NCI-H1436 treated with DMSO at 0.1 percent for 48 hours (cell line): ENCODE results near the gene TMEM240.

Source experiments
- DNase-seq: peaks from one replicate; lab custom pipeline; 2025; lab: John Stamatoyannopoulos, UW

Gene TMEM240

DNA sequence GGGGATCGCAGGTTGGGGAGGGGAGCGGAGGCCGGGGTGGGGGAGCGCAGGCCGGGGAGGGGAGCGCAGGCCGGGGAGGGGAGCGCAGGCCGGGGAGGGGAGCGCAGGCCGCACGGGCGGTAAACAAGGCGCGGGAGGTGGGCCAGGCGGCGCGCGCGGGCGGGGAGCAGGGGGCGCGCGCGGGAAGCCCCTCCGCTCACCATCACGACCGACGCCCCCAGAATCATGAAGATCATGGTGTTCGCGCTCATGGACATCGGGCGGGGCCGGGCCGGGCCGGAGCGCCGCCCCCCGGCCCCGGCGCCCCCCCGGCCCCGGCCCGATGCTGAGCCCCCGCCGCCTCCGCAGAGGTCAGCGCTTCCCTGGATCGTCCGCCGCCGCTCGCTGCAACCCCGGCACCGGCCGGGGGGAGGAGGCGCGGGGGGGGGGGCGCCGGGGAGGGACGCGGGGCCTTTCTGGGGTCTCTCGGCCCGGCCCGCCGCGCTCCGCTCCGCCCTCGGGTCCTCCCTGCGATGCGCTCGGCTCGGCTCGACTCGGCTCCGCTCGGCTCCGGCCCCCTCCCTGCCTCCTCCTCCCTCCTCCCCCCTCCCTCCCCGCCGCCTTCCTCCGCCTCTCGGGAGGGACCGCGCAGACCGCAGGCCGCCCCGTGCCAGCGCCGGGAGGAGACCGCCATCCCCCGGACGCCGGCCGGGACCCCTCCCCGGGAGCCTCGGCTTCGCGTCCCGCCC, at the start of gene TMEM240:
Gene TMEM240, minus strand, starts transcription at position 535 of the 728 bp plus-strand sequence. Its CDS starts 278 bp downstream, at position 257.
- no peak for DNase-seq

DNA sequence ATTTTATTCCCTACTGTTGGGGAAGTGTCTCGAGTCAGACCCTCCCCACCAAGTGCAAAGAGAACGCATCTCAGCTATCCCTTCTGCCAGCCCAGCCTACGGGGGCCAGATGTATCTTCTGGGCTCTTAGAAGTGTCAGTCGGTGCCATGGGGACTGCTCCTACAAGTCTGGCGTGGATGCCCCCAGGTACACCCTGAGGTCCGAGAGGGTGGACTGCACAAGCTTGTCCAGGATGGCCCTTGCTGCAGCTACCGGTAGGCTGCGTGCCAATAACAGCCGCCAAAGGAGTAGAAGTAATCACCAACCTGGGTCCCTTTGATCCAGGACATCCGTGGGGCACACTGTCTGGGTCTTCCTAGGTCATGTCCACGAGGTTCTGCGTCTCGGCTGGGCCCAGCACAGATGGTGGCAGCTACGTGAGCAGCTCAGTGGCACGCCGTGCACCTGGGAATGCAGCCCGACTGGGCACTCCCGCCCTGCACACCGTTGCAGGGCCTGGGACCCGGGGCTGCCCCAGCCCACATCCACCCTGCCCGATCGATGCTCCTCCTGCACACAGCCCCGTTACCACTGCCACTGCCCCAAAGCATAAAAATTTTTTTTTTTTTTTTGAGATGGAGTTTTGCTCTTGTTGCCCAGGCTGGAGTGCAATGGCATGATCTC, 43.1 kb upstream of the TMEM240 start:
- DNase-seq: no peak

DNA sequence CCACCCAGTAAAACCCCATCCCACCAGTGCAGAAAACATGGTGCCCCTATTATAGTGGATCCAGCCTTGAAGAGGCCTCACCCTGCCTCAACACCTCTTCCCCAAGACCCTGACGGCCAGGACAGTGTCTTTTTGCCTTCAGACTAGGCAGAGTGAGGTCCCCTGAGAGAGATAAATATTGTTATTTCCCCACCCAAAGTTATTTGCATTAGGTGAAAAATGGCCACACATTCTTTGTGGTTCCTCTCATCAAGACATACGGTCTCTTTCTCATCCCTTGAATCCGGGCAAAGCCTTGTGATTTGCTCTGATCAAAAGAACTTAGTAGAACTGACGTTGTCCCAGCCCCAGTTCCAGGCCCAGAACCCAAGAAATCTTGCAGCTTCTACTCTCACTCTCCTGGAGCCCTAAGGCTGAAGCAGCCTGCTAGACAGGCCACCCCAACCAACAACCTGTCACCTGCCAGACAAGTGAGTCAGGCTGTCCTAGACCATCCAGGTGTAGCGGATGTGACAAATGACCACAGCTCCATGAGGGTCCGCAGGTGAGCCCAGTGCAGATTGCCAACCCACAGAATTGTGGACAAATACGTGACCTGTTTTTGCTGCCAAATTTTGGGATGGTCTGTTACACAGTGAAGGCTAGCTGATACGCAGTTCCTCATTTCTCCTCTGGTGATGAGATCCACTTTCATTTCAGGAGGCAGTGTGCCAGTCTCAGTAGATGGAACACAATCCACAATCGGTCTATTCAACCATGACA, 42.3 kb upstream of the TMEM240 start:
- no peak for DNase-seq

DNA sequence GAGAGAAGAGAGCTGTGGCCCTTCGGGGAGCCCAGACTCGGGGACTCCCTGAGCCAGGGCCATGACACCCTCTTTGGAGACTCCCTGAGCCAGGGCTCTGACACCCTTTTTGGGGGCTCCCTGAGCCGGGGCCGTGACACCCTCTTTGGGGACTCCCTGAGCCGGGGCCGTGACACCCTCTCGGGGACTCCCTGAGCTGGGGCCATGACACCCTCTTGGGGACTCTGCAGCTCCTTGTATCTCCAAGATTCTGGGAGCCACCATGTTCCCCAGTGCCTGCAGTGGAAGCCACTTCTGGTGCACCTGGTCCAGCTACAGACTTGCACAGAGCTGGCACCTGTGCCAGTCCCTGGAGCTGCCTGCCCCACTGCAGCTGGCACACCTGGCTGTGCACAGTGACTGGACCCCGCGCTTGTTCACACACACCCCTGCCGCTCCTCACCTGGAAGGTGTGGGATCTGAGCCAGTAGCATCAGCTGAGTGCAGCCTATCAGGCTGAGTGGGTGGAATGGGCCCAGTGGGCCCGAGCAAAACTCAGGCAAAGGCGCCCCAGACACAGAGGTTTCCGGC, 38.0 kb upstream of the TMEM240 start:
- DNase-seq: no peak

DNA sequence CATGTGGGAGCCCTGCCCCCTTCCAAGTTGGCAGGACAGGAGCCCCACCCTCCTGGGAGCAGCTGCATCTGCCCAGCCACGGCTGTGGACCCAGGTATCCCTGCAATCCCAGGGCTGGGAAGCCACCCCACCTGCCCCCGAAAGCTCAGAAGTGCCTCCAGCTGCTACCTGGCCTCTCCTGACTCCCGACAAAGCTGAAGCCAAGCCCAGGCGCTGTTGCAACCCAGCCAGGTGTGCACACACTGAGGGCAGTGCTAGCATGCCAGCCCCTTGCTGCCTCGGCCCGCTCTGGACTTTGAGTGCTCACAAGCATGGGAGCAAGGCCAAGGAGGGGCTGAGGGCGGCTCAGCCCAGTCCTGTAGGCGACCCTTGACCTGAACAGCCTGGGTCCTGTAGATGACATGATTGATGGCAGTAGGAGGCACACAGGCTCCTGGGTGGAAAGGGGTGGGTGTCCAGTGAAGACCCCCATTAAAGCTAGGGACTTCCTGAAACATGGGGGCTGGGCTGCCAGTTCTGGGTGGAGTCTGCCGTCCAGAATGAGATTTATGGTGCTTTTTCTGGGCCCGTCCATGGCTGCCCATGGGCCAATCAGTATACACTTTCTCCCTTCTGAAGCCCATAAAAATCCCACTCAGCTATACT, 37.1 kb upstream of the TMEM240 start:
- DNase-seq: no peak

DNA sequence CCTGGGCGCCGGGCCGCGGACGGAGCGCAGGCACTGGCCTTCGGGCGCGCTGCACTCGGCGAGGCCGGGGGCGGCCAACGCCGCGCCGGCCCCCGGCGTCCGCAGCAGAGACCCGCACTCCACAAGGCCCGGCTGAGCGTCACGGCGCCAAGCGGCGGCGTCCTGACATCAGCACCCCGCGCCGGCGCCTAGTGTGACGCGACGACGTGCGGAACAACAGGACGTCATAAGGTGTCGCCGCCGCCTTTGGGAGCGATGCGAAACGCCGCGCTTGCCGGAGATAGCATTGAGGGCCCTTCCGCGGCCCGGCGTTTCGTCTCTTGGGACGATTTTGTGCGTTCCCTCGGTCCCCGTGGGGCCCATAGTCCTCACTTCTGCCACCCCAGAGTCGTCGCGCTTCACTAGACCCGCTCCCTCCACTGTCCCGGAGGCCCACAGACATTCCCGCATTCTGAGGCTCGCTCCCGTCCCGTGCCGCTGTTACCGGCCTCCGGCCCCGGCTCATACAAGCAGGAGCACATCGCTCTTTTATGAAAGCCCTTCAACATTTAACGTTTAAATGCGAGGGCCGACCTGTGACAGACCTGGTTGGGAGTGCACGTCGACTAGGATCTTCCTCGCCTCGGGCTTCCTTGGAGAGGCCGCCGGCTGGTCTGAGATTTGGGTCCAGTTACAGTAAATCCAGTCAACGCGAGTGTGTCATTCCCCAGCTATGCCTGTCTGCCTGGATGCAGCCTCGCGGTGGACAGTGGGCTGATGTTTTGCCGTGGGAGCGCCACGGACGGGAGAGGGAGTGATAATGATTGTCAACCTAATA, 34.5 kb upstream of the TMEM240 start, which contains the start of gene SSU72:
Gene SSU72, minus strand, starts transcription at position 143 of the 817 bp plus-strand sequence. CDS start 306 bp downstream, outside the sequence.
- DNase-seq: peak; percentile 23

DNA sequence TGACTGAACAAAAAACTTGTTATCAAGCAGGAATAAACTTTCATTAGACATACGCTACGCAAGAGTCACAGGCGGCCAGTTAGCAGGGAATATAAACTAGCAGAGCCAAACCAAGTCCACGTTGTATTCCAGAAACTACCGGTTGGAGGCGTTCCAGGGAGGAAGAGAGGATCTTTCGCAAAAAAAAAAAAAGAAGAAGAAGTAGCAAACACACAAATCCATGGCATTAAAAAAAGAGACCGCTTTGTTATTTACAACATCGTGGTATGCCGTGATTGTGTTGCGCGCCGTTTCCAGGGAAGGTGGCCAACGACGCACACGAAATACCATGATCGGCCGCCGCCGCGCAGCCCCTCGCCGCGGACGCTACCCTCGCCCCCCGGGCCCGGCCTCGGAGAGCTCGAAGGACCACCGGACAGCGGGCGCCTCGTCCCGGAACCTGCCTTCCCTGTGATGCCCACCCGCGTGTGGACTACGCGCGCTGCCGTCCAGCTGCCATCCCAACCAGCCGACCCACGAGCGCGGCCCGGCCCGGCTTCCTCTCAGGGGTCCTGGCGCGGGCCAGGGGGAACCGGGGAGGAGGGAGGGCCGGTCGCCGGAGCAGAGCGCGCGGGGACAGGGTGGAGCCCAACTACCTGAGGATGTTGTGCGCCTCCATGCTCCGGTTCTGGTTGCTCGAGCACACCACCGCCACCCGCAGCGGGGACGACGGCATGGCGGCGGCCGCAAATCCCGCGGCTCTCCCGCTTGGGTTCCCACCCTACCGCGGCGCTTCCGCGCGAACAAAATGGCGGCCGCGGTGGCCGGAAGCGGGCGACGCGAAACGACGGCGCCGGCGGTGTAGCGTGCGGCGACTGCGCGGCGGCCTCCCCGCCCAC, 33.7 kb upstream of the TMEM240 start:
- DNase-seq: no peak

DNA sequence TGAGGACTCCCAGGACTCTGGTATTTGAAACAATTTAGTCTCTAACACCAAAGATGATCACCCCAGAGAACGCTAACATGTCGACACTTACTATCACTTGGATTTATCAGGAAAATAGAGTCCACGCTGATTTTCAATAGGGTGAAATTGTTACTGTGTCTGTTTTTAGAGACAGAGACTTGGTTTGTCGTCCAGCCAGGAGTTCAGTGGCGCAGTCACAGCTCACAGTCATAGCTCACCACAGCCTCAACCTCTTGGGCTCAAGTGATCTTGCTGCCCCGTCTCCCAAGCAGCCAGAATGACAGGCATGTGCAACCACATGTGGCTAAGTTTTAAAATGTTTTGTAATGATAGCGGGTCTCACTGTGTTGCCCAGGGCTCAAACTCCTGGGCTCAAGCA, 28.9 kb upstream of the TMEM240 start:
- no peak for DNase-seq

DNA sequence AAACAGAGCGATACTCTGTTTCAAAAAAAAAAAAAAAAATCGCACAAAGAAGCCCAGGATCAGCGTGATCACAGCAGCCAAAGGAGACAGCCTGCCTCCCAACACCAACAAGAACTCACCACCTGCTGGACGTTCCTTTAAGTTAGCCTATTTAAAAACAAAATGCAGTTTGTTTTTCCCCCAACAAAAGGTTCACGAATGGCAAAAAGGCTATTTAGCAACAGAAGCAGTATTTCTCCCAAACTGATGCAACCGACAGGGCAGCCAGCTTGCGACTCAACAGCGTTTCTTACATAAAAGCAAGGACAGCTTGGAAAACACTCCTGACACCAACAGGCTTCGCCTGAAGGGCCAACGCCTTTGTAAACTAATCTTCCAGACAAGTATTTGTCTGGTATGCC, 27.5 kb upstream of the TMEM240 start:
- no peak for DNase-seq

DNA sequence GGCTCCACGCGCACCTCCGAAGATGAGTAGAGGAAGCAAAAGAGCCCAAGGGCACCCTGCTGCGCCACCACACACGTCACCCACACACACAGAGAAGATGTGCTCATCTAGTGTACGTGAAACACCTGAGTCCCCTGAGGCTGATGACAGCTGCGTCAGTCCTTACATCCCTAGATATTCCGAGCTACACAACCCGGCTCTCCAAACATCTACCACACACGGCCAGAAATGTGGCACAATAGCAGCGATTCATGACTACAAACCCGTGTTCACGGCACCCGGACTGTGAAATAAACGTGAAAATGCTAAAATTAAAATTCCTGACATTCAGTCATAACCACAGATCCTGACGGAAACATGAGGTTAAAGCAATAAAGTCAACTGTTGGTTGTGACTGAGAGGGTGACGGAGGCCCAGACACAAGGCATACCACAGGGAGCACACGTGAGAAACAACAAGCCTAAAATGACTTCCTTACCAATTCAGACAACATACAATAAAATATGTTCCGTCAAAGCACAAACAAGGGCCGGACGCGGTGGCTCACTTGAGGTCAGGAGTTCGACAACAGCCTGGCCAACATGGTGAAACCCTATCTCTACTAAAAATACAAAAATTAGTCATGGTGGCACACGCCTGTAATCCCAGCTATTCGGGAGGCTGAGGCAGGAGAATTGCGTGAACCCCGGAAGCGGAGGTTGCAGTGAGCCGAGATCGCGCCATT, 26.9 kb upstream of the TMEM240 start:
- no peak for DNase-seq

DNA sequence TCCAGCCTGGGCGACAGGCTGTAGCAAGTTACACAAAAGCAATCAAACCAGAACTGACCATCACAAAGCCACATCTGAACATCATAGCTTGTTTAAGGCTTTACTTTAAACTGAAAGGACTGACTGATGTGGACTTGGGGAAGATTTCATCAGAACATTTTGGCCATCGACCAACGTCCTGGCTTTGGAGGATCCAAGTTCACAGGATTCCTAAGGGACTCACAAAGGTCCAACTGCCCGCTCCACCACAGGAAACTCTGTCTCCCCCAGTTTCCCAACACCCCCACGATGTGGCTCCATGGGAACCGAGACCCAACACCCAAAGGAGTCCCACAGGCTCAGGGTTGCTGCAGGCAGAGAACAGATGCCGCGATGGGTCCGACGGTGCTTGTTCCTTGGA, 24.9 kb upstream of the TMEM240 start:
- DNase-seq: no peak

DNA sequence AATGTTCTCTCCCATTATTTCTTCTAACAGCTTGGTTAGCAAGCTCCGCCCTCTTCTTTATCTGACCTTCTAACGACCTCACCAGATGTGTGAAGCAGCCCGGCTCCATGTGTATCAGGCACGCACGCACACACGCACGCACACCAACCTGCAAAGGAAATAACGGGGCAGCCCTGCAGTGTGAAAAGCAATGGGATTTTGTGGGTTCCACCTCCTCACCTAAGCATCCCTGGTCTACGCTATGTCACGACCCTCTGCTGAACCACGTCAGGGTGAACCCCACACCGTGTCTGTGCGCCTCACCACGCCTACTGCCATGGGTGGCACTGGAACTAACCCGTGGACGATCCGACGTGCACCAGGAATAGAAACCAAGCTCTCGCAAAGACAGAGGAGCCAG, 23.8 kb upstream of the TMEM240 start:
- no peak for DNase-seq

DNA sequence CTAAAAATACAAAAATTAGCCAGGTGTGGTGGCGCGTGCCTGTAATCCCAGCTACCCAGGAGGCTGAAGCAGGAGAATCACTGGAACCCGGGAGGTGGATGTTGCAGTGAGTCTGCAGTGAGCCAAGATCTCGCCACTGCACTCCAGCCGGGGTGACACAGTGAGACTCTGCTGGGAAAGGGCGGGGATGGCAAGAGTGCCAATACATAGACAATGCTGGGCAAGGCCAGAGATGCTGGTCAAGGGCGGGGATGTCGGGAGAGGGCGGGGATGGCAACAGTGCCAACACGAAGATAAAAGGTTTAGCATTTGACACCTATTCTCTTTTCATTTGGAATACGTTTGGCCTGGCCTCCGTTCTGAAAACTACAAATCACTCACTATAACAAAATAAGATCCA, 23.3 kb upstream of the TMEM240 start:
- DNase-seq: no peak

DNA sequence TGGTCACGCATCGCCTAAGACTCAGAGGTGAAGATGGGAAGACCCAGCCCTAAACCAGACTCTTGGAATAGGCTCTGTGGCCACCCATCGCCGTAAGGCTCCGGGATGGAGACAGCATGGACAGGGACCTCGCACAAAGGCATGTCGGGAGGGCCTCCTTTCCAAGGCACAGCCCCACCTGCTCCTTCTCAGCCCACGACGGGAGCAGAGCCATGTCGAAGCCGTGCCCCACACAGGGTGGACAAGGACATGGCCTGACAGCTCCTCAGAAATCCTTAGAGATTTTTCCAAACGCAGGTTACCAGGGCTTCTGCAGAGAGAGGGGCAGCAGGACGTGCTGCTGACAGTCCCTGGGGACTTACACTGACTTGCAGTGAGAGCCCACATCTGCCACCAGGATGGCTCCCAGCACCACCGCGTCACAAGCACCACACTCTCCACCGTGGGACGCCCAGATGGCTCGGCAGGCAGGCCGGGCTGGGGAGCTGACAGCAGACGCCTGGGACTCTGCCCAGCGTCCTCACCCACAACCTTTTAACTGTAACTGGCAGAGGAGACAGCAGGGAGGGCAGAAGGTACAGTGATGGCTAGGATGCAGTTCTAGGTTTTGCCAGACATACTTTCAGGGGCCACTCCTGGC, 22.3 kb upstream of the TMEM240 start:
- DNase-seq: no peak

DNA sequence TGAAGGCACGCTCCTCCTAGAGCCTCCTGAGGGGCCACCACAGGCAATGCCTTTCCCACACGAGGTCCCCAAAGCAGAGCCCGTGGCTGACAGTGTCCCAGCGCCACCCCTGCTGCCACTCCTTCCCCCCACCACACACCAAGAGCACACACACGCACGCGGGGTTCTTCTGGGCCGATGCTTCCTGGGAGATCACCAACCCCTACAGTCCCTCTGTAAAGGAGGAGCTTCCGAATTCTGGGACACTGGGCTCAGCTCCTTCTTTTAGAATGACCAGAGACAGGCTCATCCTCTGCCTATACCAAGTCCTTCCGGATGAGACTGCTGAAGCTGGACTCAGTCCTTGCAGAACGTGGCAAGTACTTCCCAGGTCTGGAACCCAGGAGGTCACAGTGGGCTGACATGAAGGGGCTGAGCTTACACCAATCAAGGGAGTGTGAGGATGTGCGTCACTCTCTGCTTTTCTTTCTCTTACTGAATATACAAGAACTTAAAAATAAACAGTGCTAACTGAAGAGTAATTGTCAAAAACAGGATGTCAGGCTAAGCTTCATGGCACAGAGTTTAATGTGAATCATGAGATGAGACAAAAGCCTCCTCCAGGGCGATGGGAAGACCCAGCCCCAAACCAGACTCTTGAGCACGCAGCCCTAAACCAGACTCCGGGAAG, 21.5 kb upstream of the TMEM240 start:
- no peak for DNase-seq

DNA sequence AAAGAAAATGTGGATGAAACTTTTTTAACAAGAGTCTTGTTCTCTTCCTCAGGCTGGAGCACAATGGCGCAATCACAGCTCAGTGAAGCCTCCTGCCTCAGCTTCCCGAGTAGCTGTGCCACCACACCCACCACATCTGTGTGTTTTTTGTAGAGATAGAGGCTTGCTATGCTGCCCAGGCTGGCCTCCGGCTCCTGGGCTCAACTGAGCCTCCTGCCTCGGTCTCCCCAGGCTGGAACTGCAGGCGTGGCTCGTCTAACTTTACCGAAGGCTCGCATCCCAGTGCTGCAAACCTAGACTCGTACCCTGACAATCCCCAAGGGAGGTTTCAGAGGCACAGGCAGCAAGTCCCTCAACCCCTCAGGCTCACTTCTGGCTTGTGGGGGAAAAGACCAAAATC, 19.8 kb upstream of the TMEM240 start:
- DNase-seq: no peak

DNA sequence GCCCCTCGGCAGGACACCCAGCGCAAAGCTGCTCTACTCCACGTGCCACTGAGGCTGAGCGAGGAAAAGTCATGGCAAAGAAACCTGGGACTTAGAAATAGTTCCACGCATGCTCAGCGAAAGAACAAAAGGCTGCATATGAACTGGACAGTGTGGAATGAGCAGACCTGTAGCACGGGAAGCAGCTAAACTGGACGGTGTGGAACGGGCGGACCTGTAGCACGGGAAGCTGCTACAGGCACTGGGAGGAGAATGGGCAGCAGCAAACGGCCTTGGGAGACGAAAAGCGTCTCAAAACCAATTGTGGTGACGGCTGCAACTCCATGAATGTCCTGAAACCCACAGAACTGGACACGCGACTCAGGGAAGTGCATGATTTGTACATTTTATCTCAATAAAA, 18.6 kb upstream of the TMEM240 start:
- no peak for DNase-seq

DNA sequence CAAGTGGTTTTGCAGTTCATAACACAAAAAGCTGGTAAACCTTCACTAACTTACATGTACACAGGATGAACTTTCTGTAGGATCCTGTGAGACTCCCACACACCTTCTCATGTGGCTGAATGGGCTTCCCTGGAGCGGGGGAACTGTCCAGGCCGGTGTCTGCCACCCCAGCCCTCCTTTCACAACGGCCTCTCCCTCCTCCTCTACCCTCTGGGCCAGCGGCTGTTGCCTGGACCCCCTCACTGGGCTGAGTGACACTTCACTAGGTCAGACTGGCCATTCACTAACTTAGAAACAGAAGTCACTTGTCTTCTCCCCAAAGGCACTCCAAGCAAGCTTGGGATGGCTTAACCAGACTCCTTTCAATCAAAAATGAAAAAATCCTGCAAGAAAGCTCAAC, 18.2 kb upstream of the TMEM240 start:
- DNase-seq: no peak
